Measurements from ENCODE around the gene MAGI1.

MAGI1 gene

DNA sequence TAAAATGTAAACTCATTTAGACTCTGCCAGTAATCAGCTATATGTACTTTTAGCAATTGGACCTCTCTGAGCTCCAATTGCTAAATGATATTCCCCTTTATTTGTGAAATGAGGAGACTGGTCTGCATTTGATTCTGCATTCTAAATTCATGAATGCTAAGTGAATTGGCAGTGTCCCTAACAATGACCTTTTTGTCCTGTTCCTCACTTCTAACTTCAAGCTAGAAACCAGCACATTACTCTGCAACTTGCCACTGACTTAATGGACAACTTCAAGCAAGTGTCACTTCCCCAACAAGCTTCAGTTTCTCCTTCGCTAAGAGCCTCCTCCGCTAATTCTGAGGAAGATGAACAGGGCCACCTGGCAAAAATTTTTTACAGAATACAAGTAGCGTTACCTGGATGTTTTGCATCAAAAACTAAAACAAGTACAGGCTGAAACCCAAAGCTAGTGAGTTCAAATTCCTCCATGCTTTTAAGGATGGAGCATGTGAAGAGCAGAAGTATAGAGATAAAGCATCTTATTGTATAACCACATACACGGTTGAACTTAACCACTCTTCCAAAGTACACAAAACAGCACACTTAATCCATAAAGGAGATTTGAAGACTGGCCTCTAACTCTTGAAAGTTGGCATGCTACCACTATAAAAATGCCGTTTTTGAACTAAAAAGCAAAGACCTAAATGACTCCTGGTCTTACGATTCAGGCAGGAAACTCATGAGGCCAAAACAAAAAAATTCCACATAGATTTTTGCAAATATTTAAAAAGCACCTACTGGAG lies 207.6 kb downstream of the MAGI1 start:
- DNase-seq: no peak

DNA sequence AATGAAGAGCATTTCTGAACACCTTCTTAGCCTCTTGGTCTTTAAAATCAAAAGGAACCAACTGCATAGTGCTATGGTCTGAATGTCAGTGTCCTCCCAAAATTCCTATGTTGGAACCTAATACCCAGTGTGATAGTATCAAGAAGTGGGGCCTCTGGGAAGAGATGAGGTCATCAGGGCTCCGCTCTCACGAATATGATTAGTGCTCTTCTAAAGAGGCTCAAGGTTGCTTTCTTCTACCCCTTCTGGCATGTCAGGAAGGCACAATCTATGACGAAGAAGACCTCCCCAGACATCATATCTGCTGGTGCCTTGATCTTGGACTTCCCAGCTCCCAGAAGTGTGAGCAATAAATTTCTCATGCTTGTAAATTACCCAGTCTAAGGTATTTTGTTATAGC lies 209.5 kb downstream of the MAGI1 start:
- DNase-seq: no peak

DNA sequence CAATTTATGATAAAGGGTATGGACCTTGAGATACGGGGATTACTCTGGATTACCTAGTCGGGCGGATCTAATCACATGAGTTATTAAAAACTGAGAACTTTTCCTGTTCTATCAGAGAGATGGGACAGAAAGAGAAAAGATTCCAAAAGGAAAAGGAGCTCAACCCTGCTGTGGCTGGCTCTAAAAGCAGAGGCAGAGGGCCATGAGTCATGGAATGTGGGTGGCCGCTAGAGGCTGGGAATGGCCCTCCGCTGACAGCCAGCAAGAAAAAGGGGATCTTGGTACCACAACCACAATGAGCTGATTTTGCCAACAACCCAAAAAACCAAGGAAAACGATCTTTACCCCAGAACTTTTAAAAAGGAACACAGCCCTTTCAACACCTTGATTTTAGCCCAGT lies 210.0 kb downstream of the MAGI1 start:
- DNase-seq: no peak

DNA sequence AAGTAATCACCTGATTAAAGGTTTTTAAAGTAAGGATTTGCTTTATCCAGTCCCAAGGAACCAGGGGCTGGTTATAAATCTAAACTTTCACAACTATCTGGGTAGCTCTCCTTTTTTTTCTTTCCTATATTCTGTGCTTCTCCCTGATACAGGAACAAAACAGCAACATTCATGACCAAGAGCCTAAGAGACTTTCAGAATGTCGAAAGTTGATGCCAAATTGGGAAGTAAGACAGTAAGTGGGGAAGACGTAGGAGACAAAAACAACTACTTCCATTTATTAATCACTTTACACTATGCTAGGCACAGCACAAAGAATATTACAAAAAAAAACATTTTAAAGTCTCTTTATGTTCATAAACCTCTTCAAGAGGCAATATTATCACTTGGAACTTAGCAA lies 211.6 kb downstream of the MAGI1 start:
- no peak for DNase-seq

DNA sequence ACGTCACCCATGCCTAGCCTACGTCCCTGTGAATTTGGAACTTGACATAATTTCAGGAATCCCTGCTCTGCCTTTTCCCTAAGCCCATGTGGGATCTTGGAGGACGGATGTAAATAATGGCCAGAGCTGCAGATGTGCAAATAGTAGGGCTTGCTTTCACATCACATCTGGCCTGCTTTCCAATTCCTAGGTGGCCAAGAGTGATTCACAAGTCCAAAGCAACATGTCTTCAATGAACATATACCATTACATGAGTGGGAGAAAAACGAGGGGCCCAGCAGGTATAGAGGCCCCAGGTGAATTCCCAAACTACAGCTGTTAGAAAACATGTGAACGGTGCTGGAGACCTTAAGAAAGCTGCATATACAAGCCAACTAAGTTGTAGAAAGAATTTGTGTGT lies 214.6 kb downstream of the MAGI1 start:
- no peak for DNase-seq

DNA sequence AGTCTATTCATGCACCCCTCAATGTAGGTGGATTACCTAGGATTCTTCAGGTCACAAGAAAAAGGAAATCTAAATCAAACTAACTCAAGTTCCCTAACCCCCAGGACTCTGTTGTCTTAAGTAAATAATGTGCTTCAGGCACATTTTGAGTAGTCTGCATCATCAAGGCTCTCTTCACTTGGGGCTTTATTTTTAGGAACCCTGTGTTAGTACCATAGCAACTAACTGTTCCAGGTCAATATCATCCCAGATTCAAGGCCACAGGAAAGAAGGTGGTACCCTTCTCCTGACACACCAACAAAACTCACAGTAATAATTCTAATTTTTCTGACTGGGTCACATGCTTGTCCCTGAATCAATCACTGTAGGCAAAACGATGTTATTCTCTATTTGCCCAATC lies 218.1 kb downstream of the MAGI1 start:
- no peak for DNase-seq

DNA sequence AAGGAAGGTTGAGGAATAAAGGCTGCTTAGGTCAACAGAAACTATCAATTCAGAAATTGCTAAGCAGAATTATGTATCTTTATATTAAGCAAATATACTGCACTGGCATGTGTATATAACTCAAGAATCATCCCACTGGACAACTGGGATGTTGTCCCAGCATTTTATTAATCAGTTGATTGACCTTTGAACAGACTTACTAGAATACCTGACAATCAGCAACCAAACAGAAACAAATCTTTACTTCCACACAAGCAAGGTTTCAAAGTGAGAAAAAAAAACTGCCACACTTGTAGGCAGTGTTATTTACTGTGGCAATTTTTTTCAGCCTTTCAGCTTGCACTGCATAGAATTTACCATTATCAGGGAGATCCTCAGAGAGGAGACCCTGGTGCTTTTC lies 218.8 kb downstream of the MAGI1 start:
- DNase-seq: no peak

DNA sequence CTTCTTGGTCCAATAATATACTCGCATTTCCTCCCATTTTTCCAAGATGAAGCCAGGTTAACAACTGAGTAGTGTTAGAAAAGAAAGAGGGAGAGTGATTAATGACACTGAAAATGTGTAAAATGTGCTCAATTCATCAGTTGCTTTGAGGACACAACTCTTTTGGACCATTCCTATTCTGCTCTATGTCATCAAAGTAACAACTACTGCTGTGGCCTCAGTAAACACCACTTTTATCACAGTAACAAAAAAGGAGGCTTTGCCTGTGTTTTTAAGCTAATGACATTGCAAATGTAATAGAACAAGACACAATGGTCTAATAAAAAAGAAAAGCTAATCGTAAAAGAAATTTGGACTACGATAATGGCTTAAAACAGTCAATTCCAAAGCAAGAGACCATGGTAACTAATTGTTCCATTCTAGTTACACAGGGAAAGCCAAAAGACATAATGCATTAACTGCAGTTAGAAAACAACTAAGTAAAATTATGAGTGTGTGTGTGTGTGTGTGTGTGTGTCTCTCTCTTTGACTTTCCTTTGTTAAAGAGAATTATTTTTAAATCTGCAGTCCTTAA lies 221.1 kb downstream of the MAGI1 start:
- no peak for DNase-seq

DNA sequence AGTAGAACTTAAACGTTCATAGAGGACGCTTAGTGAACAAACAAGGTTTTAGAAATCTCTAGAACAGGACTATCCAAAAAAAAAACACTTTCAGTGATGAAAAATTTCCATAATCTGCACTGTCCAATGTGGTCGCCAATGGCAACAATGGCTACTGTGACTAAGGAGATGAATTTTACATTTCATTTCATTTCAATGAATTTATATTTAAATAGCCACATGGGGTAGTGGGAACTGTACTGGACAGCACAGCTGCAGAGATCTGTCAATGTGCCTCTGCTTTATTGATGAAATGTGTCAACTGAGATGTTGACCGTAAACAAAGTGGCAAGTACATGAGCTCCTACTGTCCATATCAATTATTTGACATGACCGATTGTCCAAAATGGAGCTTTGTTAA lies 222.5 kb downstream of the MAGI1 start:
- no peak for DNase-seq

DNA sequence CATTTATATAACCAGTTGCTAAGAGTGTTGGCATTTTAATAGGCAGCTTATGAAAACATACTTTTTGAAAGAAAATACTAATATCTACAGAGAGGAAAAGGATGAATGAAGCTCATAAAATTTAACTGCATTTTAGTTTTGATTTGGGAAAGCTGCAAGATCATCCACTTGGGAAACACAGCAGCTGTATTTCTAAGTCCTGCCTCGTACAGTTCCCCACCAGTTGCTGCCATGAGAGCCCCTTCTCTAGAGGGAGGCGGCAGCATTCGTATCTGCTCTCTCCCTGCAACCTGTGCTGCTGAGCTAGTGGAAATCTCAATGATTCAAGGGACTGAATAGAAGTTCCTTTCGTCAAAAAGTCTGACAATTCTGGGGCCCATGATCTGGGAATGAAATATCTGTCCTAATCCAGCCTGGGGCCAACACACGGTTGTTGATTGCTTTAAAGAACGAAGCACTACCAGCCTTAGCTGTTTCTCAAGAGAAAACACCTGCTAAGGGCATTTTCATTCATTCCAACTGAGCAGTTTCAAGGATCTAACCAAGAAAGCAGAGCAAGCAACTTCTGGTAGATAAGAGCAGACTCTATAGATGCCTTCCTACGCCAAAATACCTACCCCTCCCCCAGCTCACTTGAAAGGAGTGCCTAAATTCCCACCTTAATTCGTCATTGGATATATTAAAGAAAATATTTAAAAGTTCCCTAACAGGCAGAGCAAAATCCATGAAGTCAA lies 223.7 kb downstream of the MAGI1 start:
- no peak for DNase-seq

DNA sequence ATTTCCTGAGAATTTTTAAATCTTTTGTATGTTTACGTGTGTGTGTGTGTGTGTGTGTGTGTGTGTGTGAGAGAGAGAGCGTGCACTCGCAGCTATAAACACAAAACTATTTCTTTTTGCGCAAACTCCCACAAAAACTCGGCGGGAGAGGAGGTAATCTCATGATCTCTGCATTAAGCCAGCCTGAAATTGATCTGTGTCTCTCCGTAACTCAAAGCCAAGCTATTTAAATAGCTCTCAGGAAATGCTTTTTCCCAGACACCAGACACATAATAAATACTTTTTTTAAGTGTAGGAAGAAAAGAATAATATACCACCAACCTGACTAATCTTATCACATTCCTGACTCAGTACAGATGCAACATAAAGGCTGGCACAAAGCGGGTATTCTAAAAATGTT lies 226.8 kb downstream of the MAGI1 start:
- DNase-seq: no peak

DNA sequence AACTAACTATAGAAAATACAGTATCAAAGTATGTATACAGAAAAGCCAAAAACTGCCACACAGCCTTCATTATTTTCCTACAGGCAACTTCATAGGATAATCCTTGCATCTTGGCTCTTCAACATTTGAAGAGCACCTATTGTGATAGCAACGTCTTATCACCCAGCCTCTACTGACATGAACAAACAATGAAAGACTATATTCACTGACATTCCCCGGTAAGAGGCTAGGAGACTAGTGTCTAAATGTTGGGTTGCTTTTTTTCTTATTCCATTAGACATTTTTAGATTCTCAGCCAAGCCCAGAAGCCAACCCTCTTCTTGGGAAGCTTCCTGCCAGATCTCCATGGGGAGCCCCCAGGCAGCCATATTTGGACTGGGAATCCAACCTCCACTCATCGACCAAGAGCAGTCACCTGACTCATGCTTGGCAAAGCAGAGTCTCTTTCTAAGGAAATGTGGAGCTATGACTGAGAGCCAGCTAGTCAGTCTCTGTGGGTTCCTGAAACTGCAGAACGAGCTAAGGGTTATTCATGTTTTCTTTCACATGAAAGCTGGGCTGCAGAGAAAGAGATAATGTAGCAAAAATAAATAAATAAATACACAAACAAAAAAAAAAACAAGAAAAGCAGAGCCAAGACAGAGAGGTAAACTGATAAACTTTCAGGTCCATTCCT lies 227.5 kb downstream of the MAGI1 start:
- no peak for DNase-seq

DNA sequence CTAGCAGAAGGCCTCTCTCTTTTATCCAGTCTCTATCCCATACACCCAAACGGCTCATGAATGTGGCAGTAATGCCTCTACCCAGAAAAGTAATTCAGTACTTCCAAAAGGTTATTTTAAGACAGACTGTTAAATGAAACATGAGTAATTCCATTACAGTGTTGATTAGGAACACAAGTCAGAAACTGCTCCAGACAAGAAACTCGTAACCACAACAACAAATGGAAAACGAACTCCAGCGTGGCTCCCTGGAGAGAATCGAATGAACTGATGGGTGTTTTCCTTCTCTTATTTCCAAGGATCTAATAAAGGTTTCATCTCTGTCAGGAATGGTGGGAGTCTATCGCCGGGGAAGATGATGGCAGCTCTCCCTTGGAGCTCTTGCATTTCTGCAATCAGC lies 228.4 kb downstream of the MAGI1 start:
- no peak for DNase-seq

DNA sequence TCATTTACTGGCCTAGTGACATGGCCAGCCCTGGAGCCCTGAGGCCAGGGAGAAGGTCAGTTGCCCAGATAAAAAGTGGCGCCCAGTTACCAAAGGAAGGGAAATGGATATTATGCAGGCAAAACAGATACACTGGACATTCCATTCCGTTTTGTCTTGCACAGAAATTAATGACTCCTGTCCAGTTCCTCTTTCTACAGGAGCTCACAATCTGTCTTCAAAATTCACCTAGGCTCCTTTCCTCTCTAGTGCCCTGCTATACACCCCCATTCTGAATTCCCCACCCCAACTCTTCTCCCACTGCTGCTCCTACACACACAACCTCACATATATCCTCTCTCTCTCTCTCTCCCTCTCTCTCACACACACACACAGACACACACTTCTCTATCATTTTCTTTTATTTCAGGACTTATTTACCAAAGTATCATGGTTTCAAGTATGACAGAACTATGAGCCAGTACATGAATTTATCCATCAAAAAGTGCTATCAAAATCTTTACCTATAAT lies 229.0 kb downstream of the MAGI1 start:
- DNase-seq: no peak

DNA sequence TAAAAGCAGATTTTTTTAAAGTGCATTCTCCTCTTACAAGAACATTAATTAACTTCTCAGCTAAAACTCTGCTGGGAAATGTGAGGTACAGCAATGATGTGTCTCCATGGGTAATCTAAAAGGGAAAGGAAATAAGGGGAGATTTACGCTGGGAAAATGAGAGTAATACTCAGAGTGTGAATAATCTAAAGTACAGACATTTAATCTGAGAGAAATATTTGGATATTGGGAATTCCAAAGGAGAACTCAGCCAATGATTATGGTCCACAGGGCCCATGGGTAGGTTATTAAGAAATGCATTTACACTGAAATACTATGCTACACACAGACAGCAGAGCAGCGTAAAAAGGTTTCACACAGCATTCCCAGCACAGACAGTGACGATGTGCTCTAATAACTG lies 229.9 kb downstream of the MAGI1 start:
- DNase-seq: no peak

DNA sequence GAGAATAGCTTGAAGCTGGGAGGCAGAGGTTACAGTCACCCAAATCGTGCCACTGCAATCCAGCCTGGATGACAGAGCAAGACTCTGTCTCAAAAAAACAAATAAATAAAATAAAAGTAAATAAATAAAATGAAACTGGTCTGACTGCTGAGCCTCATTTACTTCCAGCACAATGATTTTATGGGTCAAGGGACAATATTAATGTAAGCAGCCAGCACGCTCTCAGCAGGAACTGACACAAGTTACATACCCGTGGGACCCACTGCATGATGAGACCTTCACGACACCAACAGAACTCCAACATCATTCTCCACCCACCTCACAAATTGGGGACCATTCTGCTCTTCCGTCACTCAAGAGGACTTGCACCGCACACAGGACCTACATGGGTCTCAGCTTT lies 230.3 kb downstream of the MAGI1 start:
- DNase-seq: no peak

DNA sequence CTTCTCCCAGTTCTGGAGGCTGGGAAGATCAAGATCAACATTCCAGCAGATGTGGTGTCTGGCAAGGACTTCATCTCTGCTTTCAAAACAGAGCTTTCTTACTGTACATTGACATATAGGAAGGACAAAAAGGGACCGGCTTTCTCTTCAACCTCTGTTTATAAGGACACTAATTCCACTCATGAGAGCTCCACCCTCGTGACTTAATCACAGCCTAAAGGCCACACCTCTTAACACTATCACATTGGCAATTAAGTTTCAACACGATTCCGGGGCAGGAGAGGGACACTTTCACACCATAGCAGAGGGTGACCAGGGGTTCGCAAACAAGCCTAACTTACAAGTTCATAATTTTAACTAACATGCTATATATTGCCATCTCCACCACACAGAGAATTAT lies 231.5 kb downstream of the MAGI1 start:
- DNase-seq: no peak

DNA sequence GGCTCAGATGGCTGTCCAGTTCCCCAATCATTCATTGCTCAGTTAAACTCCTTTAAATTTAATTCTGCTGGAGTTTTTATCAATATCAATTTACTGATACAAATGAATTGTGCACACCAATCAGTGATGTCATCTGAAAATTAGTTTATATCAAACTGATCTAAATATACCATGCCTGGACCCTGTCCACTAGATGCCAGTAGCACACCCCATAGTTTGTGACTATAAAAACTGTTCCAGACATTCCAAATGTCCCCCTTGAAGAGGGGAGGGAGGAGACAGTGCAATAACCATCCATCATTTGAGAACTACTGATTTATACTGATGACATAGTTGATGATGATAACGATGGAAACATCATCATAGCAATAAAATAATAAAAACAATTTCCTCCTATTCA lies 232.1 kb downstream of the MAGI1 start:
- DNase-seq: no peak

DNA sequence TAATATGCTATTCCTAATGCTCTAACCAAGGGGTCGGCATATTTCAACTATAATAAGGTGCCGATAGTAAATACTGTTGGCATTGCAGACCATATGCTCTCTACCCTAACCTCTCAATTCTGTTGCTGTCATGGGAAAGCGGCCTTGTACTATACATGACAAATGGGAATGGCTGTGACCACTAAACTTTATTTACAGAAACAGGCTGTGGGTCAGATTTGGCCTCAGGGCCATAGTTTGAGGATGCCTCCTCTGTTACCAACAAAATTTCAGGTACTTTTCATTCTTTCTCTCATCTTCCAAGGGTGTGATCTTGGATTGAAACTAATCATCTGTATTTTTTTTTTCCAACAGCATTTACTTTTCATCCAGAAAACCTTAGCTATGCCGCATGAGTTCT lies 242.0 kb downstream of the MAGI1 start:
- no peak for DNase-seq

DNA sequence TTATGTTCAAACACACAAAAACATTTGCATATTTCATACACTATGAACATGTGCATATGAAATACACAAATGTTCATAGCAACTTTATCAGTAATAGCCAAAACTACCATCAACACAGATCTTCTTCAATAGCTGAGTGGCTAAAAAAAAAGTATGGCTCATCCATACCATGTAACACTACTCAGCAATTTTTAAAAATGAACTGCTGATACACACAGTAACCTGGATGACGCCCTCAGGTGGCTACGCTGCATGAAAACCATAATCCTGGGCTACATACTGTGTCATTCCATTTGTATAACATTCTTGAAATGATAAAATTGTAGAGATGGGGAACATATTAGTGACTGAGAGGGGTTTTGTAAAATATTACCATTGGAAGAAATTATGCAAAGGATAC lies 243.6 kb downstream of the MAGI1 start:
- no peak for DNase-seq

DNA sequence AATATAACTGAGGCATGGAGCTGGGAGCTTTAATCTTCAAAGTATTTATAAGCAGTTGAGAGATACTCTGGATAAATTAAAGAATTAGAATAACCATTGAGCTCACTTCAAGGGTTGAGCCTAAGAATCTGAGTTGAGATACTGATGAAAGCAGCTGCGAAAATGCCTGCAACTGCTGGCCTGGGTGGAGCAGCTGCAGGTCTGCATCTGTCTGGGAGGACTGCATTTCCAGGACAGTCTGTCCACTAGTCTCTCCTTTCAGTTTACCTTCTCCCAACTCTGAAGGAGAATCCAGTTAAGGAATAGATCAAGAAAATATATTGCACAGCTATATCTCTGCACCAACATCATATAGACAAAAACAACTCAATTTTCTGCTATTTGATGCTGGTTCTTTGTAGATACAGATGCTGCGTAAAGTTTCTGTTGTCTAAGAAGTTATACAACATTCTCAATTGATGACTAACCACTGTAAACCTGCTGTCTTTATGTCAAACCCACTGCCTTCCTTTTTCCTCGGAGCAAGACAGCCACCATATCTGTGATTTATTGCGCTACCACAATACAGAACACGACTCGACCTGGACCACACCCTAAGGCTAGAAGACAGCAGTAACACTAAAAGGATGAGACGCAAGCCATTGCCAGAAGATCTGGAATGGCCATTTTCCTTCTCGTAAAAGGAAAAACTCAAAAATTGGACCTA lies 245.1 kb downstream of the MAGI1 start:
- no peak for DNase-seq

DNA sequence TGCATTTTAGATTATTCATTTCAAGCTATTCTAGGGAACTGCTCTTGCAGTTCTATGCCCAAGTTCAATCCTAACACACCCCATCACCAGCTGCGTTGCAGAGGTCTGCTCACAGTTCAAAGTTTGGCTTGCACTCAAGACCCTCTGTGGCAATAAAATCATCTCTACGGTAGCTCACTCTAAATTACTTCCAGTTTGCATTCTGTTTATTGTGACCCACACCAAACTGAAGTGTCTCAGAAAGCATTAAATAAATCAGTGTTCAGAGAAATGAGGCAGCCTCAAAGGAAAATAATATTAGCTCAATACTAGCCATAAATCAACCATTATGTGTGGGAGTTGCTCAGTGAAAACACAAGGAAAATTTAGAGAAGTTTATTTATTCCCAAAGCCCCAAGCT lies 250.3 kb downstream of the MAGI1 start:
- DNase-seq: no peak

DNA sequence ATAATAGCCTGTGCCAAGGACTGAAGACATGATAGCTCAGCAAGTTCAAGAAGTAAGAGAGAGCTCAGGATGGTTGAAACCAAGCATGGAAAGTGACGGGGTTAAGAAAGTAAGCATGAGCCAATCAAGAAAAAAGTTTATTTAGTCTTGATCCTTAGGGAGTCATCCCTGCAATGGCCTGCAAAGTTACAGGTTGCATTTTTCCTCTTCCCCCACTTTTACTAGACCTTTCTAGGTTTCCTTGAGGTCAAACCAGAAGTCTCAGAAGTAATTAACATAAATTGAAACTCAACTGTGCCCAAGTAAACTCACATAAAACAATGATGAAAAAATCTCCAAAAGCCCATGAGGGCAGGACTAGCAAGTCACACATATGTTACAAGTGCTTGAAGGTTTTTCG lies 250.9 kb downstream of the MAGI1 start:
- no peak for DNase-seq

All from NCI-H1105 treated with DMSO at 0.1 percent for 48 hours (cell line).